Measurements from ENCODE around the gene MND1.
"Not testable (repeated sequence)": the region's sequence is repeated elsewhere in the genome, so short reads cannot be mapped to it uniquely, and the experiment has no call there.

Gene MND1

DNA sequence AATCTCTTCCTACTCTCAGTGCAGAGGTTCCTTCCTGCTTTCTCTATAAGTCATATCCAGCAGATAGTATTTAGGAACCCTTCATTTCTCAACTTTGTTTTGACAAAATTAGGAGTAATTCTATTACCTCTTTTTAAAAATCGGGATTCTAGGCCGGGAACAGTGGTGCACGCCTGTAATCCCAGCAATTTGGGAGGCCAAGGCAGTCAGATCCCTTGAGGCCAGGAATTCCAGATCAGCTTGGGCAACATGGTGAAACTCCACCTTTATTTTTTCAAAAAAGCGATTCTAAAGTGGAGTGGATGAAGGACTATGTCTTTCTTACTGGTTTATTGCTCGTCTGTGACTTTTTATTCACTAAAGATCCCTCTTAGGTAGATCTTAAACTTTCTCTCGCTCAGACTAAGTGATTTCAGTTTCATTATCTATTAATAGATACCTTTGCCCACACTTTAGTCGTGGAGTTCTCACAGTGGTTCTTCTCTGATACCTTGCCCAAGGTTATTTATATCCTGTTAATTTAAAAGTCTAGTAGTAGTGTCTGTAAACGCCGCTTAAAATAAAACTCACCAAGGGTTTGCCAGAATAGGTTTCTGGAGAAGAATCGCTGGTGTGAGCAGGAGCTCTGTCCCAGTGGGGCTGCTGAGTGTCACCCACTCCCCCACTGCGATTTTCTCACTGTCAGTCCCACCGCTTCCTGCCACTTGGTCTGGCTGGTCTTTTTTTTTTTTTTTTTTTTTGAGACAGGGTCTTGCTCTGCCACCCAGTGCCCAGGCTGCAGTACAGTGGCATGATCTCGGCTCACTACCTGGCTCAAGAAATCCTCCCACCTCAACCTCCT lies 94.6 kb downstream of the MND1 start:
- DNase-seq (ENCODE audit: low read depth in 3 of 3, low spot score in 1 of 3), result no peak

DNA sequence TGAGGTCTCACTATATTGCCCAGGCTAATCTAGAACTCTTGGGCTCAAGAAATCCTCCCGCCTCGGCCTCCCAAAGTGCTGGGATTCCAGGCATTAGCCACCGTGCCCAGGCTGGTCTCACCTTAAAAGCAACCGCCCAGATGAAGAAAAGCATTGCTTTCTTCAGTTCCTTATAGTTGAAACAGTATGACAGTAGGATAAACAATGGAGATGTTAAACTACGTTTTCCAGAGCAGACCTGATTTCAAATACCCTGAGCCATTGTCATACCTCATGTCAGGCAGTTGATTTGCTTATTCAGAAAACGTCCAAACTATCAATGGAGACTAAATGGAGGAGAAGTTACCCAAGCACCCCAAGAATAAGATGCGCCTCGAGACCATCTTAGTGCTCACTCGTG lies 95.3 kb downstream of the MND1 start:
- no peak for DNase-seq (ENCODE audit: low read depth in 3 of 3, low spot score in 1 of 3)

DNA sequence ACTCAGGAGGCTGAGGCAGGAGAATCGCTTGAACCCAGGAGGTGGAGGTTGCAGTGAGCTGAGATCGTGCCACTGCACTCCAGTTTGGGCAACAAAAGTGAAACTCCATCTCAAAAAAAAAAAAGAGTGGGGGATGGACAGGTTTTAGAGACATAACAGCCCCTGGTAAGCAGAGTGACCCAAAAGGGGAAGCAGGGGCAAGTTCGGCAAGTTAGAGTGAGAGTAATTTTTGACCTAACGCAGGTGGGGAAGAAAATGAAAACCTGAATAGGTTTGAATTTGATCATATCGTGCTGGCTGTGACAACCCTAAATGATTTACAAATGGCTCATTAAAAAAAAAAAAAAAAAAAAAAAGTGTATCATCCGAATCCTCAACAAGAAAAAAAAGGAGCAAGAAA lies 96.0 kb downstream of the MND1 start:
- DNase-seq (ENCODE audit: low read depth in 3 of 3, low spot score in 1 of 3), result no peak

DNA sequence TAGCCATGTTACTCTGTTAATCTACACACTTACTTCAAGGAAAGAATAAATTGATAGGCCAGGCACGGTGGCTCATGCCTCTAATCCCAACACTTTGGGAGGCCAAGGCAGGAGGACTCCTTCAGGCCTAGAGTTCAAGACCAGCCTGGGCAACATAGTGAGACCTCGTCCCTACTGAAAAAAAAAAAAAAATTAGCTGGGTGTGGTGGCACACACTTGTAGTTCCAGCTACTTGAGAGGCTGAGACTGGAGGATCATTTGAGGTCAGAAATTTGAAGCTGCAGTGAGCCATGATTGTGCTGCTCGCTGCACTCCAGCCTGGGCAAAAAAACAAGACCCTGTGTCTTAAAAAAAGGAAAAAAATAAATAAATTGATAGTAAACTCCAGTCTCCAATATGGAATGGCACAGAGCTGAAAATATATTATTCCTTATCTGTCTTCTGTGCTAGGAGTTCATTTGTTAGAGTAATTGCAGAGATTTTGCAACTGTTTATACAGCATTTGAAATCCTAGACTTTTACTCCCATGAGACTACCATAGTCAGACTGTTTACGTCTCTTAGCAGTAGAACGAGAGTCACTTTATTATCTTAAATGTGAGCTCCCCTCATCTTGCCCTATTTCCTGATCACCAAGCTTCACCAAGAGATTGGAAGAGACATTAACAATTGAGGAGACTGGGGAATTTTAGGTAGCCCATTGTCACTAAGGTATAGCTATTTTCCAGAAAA lies 102.9 kb downstream of the MND1 start:
- no peak for DNase-seq (ENCODE audit: low read depth in 3 of 3, low spot score in 1 of 3)

DNA sequence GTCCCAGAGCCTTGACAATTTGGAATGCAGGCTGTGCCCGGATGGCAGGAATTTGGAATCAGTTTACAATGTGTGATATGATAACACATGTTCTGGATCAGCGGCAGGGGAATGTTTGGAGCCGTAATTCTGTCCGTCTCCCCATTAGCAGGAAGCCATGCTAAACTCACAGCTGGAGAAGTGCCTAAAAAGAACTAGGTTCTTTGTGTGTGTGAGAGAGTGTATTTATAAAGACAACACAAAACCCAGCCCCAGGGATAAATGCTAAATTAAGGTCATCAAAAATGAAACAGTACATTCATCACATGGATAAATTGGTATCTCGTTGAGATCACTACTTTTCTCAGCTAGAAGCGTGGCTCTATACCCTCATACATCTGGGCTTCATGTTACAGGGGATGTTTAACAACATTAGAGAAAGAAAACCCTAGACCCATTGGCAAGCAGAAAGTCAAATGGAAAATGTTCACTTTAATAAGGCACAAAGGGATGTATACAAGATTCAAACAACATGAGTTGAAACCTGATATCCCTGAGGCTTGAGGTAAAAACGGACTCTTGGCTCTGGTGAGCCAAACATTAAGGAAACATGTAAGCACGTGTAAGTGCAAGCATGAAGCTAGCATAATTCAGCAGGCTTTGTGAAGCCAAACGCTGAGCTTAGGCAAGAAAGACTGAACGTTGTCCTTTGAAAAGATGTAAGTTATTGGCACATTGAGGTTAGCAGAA lies 103.7 kb downstream of the MND1 start:
- no peak for DNase-seq (ENCODE audit: low read depth in 3 of 3, low spot score in 1 of 3)

DNA sequence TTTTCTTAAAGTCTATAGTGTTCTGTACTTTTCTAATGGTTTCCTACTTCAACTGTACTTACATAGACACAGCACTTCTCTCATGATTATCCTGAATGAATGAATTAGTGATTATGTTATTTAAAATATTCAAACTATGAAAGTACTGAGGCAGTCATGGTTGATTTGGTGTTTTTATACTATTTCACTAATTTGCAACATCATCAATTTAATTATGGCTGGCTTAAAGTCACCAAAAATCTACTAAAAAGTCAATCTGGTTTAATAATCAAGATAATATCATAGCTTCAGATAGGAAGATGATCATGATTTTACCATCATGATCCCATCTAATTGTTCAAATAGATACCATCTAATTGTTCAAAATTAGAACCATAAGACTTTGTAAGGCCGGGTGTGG lies 104.8 kb downstream of the MND1 start:
- DNase-seq (ENCODE audit: low read depth in 3 of 3, low spot score in 1 of 3), result no peak

DNA sequence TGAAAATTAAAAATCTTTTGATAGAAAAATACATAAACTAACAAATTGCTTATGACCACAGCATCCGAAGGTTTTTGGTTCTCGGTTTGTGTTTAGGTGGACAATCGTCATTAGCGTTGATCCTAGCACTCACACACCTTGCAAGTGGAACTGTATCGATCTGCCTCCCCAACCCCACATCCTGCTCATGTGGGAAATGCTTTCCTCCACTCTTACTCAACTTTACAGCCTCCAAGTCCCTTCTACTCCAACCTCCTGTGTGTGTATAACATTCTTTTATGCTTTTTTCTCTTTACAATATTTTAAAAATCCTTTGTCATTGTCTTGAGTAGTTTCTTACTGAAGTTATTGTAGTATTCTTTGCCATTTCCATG lies 106.0 kb downstream of the MND1 start:
- no peak for DNase-seq (ENCODE audit: low read depth in 3 of 3, low spot score in 1 of 3)

DNA sequence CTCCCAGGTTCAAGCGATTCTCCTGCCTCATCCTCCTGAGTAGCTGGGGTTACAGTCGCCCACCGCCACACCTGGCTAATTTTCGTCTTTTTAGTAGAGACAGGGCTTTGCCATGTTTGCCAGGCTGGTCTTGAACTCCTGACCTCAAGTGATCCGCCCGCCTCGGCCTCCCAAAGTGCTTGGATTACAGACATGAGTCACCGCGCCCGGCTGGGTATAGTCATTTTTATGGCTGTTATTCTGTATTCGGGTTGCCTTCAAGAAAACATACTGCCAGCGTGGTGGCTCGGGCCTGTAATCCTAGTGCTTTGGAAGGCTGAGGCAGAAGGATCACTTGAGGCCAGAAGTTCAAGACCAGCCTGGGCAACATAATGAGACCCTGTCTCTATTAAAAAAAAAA lies 106.7 kb downstream of the MND1 start:
- DNase-seq (ENCODE audit: low read depth in 3 of 3, low spot score in 1 of 3), result not testable (repeated sequence)

DNA sequence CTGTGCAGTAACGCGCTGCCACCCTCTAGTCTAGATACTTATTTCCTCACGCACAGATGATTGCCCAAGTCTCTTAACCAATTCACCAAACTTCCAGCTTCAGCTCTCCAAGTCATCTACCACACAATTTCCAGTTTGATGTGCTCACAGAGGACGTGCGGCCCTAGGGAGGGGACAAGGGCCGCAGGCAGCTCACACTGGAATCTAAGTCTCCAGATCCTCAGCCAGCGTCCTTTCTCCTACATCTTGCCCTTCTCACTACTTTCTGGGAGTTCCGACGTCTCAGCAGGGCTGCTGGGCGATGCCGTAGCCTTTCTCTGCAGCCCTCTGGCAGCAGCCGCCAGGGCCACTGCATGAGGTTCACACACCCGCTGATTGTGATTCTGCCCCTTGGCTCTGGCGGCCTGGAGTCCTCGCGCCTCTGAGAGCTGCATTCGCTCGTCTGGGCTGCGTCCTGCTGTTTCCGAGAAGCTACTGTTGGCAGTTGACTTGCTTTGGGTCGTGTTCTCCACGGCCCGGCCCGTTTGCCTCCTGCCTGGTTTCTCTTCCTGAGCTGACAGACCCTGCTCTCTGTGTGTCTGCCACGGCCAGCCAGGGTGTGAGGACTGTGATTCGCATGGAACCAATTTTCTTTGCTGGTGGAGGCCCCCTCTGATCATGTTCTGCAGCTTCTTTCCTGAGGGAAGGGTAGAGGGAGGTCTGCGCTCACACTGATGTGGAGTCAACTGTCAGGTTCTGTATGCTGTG lies 107.6 kb downstream of the MND1 start:
- DNase-seq (ENCODE audit: low read depth in 3 of 3, low spot score in 1 of 3), result no peak

DNA sequence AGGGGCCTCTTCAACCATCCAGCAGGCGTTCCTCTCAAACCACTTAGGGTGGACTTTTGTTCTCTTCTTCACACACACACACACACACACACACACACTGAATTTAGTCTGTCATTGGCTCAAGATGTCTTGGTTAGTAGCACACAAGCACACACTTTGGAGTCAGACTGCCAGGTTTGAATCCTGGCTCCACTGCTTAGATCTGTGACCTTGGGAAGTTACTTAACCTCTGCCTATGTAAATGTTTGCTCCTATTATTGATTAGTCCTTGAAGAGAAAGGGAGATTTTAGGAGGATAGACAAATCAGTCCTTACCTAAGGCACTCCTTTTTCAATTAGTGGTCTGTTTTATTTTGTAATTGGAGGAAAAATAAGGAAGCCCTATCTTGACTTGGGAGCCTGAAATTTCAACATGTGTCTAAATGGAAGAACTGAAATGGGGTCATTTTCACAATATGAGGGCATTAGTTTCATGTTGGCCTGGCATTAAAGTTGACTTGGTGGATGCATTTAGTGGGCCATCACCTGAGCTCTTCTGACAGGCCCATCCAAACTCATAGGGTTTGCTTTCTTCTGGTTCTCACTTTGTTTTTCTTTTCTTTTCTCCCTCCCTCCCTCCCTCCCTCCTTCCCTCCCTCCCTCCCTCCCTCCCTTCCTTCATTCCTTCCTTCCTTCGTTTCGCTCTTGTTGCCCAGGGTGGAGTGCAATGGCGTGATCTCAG lies 108.3 kb downstream of the MND1 start:
- DNase-seq (ENCODE audit: low read depth in 3 of 3, low spot score in 1 of 3), result no peak

DNA sequence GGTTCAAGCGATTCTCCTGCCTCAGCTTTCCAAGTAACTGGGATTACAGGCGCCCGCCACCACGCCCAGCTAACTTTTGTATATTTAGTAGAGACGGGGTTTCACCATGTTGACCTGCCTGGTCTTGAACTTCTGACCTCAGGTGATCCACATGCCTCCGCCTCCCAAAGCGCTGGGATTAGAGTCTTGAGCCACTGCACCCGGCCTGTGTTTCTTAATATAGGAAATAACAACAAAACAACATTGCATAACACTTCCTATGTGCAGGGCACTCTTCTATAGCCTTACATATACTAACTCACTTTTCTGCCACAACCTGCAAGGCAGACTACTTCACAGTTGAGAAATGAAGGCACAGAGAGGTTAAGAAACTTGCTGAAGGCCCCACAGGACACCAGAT lies 108.9 kb downstream of the MND1 start:
- no peak for DNase-seq (ENCODE audit: low read depth in 3 of 3, low spot score in 1 of 3)

DNA sequence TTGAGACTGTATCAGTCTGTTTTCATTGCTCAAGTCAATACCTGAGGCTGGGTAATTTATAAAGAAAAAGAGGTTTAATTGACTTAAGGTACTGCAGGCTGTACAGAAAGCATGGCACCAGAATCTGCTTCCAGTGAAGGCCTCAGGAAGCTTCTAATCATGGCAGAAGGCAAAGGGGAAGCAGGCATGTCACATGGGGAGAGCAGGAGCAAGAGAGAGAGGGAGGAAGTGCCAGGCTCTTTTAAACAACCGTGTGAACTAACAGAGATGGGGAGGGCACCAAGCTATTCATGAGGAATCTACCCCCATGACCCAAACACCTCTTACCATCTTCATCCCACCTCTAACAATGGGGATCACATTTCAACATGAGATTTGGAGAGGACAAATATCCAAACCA lies 114.5 kb downstream of the MND1 start:
- DNase-seq (ENCODE audit: low read depth in 3 of 3, low spot score in 1 of 3), result no peak

DNA sequence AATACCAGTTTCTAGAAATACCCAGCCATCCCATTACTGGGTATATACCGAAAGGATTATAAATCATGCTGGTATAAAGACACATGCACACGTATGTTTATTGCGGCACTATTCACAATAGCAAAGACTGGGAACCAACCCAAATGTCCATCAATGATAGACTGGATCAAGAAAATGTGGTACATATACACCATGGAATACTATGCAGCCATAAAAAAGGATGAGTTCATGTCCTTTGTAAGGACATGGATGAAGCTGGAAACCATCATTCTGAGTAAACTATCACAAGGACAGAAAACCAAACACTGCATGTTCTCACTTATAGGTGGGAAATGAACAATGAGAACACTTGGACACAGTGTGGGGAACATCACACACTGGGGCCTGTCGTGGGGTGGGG lies 117.1 kb downstream of the MND1 start:
- not testable (repeated sequence) for DNase-seq (ENCODE audit: low read depth in 3 of 3, low spot score in 1 of 3)

DNA sequence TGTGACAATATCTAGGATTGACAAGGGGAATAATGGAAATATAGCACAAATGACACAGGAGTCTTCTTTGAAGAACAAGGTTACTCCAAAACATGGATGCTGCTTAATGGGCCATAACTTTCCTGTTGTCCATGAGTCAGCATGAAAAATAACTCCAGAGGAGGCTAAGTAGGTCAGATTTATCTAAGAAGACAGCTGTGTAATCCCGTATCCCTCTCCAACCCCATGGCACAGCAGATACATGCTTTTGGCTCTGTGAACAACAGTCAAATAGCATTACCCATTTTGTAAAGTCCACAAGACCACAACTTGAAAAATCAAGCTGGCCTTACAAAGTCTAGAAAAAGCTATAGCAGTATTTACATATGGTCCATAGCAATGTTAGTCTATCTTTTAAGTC lies 119.6 kb downstream of the MND1 start:
- DNase-seq (ENCODE audit: low read depth in 3 of 3, low spot score in 1 of 3), result no peak

All from stimulated activated CD4-positive, alpha-beta T cell treated with anti-CD3 and anti-CD28 coated beads, TNF-alpha, amount 100 ng/mL, for 1 hour (primary cell).